GM19043 (cell line): Measurements from ENCODE around the gene ZMPSTE24.

Source experiments
- ATAC-seq: cut with Tn5 transposase; IDR thresholded peaks from one replicate; pipeline ENCODE4 v1.9.1; 2021; ENCODE audit warnings: low read depth; ENCODE audit not compliant: unreplicated experiment

Gene ZMPSTE24

DNA sequence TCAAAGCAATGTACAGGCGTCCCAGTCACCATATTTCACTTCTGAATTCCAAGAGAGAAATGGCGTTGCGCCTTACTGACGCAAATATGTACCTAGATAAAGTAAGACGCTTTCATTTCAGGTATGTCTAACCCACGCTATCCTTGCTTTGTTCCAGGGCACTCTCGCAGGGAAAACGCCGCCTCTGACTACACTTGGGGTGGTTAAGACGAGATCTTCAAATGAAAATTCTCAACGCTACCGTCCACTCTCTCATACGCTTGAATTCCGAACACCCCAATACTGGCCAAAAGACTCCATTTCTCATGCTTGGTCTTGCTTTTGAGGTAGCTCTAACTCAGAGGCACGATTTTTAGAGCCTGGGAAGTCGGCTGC is 736 bp upstream of the ZMPSTE24 start:
- no peak for ATAC-seq

DNA sequence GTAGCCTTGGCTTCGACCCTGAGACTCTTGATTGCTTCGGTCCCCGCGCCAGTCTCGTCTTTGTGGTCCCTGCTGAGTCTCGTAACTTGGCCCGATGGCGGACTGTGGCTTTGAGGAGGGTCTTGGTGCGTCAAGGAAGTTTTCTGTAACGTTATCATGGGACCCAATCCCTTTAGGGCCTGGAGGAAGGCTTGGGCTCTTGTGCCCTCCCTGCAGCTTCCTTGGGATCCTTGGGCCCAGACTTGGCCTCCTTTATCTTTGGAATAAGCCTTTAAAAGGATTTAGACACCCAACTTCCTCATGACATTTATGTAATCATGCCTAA is 371 bp downstream of the ZMPSTE24 start:
- ATAC-seq, result no peak

DNA sequence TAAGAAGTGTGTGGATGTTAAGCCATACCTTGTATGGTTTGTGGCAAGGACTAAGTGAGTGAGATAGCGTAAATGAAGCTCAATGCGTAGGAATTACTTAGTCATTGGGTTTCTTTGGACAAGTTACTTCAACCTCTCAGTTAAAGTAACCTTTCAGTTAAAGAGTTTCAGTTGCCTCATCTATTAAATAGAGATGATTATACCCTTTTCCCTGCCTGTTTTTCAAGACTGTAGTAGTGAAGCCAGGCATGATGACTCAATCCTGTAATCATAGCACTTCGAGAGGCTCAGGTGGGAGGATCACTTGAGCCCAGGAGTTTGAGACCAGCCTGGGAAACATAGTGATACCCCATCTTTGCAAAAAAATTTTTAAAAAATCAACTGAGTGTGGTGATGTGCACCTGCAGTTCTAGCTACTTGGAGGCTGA is 6.3 kb downstream of the ZMPSTE24 start:
- no peak for ATAC-seq

DNA sequence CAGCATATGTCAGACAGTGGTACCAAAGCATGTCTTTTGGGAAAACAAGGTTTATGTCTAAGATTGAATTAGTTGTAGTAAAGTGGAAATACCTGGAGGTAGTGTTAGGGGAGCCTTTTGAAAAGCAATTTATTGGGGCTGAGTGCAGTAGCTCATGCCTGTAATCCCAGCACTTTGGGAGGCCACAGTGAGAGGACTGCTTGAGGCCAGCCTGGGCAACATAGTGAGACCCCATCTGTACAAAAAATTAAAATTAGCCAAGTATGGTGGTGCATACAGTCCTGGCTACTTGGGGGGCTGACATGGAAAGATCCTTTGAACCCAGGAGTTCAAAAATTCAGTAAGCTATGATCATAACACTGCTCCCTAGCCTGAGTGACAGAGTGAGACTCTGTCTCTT is 7.3 kb downstream of the ZMPSTE24 start:
- ATAC-seq, result no peak

DNA sequence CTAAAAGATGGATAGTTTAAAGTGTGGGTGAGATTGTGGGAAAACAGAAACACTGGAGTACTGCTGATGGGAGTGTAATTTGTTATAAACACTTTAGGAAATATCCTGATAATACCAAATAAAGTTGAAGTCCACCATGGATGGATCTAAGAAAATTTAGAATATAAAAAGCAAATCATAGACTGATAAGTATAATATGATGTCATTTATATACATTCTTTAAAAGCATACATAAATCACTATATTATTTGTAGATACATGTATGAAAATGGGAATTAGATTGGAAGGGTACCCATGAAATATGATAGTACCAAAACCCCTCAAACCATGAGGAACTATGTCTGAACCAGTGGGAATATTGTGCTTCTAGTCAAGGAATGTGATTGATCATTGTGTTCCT is 7.9 kb downstream of the ZMPSTE24 start:
- ATAC-seq, result no peak

DNA sequence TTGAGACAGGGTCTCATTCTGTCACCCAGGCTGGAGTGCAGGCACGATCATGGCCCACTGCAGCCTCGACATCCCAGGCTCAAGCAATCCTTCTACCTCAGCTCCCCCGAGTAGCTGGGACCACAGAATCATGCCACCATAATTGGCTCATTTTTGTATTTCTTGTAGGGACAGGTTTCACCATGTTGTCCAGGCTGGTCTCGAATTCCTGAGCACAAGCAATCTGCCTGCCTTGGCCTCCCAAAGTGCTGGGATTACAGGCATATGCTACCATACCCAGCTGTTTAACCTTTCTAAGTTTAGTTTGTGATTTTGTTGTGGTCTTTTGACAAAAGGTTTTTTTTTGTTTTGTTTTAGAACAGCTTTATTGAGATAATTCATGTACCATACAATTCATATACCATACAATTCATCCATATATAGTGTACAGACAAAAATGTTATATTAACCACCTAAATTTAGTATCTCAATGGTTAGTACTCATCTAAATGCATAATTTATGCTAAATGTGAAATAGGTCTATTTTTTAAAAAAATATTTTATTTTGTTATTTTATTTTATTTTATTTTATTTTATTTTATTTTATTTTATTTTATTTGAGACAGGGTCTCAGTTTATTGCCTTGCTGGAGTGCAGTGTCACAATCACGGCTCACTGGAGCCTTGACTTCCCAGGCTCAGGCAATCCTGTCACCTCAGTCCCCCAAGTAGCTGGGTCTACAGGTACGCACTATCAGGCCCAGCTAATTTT is 8.9 kb downstream of the ZMPSTE24 start:
- no peak for ATAC-seq

DNA sequence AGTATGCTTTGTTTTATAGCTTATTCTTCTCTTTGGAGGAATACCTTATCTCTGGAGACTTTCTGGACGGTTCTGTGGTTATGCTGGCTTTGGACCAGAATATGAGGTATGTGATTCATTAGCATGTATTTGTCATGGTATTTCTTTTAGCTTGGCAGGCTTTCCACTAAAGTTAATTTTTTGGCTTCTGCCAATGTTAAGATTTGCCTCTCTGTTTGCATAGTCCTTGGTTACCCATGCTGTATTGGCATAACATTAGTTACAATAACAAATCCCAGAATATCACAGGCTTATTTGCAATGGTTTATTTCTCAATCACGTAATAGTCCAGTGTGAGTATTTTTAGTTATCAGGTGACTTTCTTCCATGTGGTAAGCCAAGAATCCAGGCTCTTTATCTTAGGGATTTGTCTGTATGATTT is 9.7 kb downstream of the ZMPSTE24 start:
- no peak for ATAC-seq

DNA sequence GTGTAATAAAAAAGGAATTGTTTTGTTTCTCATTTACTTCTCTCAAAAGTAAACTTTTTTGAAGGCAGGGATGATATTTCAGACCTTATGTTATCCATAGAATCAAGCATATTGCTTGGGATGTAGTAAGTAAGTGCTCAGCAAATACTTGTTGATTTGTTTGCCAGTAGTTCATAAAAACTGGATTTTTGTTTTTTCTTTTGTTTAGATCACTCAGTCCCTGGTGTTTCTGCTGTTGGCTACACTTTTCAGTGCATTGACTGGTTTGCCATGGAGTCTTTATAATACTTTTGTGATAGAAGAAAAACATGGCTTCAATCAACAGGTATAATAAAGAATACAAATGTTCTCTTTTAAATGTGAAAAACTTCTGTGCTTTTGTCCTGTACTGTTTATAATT is 10.2 kb downstream of the ZMPSTE24 start:
- no peak for ATAC-seq

DNA sequence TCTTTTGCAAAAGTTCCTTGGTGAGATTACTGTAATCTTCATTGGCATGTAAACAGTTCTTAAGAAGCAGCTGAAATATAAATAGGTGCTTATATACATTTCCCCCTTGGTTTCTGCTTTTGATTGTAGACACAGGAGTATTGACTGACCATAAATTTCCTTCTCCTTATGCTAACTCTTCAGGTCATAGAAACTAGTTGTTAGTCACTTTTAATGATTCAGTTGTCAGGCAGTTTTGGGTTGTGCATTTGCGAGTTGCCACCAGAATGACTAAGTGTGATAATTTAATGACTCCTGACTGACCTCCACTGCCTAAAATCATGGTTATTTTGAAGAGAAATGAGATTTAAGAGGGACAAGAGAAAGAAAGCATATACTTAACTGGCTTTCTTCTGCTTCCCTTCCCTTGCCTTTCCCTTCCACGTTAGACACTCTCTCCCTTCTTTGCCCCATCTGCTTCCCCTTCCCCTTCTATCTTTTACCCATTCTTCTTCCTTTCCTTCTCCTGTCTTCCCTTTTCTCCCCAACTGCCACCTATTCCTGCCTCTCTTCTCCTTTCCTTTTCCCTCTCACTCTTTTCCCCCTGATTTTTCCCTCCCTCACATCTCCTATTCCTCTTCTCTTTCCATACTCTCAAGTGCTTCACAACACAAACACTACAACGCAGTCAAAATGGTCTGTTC is 12.3 kb downstream of the ZMPSTE24 start:
- no peak for ATAC-seq

DNA sequence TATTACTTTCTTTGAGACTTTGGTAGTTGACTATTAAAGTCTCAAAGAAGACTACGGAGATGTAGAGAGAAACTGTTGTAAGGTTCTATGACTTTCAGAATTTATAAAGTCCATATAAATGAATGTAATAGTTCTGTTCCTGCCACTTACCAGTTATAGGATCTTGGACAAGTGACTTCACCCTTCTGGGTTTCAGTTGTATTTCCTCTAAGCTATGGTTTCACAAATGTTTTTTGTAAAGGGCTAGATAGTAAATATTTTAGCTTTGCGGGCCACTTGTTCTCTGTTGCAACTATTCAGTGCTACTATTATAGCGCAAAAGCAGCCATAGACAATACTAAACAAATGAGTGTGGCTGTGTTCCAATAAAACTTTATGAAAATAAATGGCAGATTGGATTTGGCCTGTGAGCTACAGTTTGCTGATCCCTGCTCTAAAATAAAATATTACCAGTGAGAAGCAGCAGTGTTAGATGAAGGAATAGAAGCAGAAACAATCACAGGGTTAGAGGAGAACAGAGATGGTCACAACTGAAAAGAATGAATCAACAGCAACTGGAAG is 14.7 kb downstream of the ZMPSTE24 start:
- no peak for ATAC-seq

DNA sequence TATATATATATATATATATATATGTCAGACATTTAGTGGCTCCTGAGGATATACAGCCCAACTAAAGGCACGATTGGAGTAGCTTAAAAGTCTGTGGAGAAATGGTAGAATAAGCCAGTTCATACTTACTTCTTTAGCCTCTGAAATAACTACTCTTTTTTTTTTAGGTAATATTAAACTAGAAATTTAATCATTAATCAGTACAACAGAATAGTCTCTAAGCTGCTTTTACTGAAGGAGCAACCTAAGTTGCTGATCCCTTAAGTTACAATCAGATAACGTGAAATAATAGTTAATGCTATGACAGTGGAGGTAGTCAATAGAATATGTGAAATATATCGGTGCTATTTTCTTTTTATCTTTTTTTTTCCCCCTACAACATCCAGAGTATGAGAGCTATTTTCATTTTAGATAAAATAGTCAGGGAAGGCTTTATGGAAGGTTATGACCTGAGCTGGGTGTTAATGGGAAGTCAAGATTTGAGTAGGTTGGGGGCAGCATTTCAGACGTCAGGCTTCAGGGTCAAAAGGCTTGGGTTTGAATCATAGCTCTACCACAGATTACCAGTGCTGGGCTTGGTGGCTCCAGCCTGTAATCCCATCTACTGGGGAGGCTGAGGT is 15.6 kb downstream of the ZMPSTE24 start:
- no peak for ATAC-seq

DNA sequence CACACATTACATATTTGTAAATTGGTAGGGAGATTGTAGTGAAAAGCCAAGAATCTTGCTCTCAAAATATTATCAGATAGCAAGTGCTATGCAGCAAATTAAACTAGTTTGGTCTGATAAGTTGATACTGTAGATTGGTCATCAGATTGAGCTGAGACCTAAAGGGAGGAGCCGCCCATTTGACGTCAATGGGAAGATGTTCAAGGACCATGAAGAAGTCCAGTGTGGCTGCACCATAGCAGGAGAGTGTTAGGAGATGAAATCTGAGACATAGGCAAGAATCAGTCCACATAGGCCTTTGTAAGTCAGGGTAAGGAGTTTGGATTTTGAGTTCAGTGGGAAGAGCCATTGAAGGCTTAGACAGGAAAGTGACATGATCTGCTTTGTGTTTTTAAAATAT is 16.3 kb downstream of the ZMPSTE24 start:
- no peak for ATAC-seq

DNA sequence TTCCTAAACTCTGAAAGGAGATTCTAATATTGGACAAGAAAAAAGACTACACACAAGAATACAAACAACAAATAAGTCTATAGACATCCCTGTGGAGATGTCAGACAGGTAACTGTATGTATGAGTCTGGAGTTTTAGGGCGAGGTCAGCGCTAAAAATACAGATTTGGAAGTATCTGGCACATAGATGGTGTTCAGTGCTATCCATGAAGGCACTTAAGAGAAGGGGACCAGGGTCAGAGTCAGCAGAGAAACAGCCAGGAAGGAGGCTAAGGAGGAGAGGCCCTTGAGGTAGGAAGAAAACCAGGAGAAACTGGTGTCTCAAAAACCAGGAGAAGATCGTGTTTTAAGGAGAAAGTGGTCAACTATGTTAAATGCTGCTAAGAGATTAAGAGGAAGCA is 18.1 kb downstream of the ZMPSTE24 start:
- ATAC-seq, result no peak

DNA sequence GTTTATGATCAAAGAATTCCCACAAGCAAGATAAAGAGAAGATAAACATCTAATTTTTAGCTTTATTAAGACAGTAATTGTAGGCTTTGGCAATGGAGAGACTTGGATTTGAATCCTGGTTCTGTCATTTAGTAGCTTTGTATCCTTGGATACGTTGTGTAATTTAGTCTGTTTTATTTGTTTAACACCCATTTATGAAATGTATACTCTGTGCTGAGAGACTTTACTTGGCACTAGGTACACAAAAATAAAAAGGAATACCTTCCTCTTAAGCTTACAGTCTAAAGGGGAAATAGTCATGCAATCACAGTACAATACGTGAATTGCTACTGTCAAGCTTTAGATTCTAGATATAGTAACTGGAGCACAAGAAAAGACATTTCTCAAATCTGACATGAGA is 23.8 kb downstream of the ZMPSTE24 start:
- no peak for ATAC-seq

DNA sequence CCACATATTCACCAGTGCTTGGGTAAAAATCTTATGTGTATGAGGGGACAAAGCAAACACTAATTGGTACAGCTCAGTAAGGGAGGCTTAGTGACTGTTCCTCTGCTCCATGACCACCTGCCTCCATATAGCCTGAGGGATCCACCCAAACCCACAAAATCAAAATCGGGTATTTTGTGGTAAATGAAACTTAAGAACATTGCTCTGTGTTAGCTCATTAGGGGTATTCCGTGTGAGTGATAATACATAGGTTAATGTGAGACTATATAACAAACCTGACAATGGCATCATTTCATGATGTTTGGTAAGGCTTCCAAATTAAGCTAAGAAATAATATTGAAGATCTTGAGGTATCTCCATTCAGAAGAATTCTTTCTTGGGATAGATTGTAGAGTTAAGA is 33.3 kb downstream of the ZMPSTE24 start:
- ATAC-seq, result no peak

DNA sequence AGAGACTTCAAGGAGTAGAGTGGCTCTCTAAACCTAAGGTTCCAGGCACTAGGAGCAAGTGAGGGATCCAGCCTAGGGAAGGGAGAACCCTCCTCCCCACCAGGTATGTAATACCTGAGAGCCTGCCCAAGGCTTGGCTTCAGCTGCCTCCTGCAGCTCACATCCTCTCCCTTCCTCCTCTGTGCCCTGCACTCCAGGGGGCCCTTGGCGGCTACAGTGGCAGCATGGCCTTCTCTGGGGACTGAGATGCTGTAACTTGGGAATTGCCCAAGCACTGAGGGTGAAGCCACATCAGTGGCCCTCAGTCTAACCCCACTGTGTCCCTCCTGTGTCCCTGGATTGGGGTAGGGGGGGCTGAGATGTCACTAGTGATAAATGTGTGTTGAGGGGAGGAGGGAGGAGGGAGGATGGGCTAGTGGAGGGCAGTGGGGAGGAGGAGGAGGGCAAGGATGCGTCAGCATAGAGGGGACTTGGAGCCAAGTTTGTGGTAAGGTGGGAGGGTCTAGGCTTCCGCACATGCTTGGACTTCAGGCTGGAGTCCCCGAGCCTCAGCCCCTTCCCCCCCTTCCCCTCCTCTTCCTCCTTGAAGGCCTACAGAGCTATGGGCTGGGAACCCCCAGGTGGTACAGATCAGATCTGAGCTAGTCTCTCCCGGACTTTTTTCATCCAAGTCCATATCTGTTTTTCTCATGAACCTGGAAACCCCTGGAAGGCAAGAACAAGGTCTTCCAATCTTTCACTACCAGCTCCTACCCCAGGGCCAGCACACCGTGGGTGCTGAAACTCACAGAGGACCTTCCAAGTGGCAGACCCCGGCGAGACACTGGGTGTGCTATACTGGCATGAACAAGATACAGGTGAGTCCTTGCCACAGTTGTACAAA is 41.6 kb downstream of the ZMPSTE24 start:
- no peak for ATAC-seq

DNA sequence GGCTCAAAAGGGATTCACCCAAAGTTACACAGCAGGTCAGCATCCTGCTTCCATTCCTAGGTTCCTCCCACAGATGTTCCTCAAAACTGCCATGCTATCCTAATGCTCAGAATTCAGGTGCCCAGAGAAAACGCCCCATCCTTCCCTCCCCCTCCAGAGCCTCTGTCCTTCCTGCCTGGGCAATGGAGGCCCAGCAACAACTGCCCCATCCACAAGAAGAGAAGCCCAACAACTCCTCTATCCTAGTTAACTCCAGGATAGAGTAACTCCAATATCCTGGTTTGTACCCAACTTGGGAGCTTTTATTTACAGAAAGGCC is 42.2 kb downstream of the ZMPSTE24 start:
- ATAC-seq, result no peak

DNA sequence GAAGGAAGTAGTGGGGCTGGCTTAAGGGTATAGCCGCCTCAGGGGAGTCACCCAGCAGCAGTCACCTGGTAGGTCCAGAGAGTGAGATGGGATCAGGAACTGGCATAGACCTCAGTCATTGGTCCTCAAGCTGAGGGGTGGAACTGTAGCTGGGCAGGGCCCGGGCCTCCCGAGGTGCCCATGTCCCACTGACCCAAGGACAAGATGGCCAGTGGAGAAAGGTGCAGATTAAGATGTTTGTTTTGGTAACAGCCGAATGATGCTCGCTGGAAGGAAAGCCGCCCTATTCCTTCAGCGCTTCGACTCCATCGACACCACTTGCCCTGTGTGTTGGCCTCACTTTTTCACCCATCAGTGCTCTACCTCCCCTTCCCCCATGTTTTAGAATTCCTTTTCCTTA is 42.6 kb downstream of the ZMPSTE24 start:
- ATAC-seq, result no peak

DNA sequence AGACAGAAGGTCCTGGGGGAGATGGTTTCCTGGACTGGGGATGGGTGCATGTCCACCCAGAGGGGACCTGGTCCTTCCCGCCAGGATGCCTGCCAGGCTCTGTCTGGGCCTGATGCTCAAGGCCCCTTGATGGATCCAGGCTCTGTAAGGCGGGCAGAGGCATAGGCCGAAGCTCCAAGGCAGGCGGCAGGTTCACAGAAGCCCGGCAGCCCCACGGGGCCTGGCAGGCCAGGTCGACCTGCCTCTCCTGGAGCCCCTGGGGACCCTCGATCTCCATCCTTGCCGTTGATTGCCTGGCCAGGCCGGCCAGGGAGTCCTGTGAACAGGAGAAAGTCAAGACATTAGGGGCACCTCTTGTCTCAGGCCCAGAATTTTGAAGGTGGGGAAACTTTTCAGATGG is 43.0 kb downstream of the ZMPSTE24 start:
- ATAC-seq, result no peak

DNA sequence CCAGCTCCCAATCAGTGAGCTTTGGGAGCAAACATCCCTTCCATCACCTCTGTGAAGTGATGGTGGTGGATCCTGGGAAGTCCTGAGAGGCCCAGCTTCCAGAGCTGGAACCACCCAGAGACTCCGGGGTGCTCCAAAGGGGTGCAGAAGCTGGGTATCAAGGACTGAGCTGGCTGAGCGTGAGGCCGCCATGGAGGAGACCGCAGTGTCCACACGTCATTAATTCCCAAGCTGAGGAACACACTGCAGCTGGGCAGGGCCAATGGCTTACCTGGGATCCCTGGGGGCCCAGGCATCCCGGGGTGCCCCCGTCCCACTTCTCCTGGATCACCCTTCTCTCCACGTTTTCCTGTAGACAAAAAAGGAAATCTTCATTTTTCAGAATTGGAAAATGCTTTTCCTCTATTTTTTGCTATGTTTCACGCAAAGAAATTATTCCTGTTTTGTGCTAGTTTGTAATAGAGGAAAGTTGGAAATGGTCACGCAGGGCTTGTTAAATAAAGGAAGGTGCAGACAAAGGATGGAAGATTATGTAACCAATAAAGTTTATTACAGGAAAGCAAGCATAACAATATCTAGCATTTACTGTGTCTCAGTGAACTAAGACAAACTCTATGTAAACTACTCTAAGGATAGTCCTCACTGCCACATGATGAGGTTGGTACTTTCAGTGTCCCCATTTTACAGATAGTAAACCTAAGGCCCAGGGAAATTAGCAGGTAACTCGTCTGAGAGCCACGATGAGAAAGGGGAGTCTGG is 43.7 kb downstream of the ZMPSTE24 start:
- no peak for ATAC-seq
